OCI-LY1 (cell line): ENCODE results near the gene CTDSP2.
A peak's percentile ranks its signal among the peaks of the same experiment; 100 is the strongest.

ENCODE experiments used
- H2AFZ ChIP-seq: fragments of 200-600 bp; sonication (generic), shearing (Covaris generic); 2 replicates; pipeline ENCODE4 v1.6.0; 2014; ENCODE audit warnings: antibody characterized with exemption, mild to moderate bottlenecking, low read length
- H3F3A ChIP-seq: fragments of 200-600 bp; sonication (generic), shearing (Covaris generic); 2 replicates; pipeline ENCODE4 v1.6.0; 2014; ENCODE audit warnings: mild to moderate bottlenecking, antibody characterized with exemption, low read length, moderate library complexity; ENCODE audit not compliant: insufficient read depth
- H3K27ac ChIP-seq: fragments of 200-600 bp; sonication (generic); 2 replicates; pipeline ENCODE4 v1.5.1; 2014; ENCODE audit warnings: low read length, mixed run types, mild to moderate bottlenecking, low read depth; ENCODE audit not compliant: poor library complexity, severe bottlenecking
- H3K27me3 ChIP-seq: fragments of 200-600 bp; sonication (generic); 2 replicates; pipeline ENCODE4 v1.6.0; 2014; ENCODE audit warnings: antibody characterized with exemption, mild to moderate bottlenecking, low read length, moderate library complexity; ENCODE audit not compliant: insufficient read depth
- H3K36me3 ChIP-seq: fragments of 200-600 bp; sonication (generic); 2 replicates; pipeline ENCODE4 v1.6.1; 2014; ENCODE audit warnings: mild to moderate bottlenecking, antibody characterized with exemption, low read length, moderate library complexity, mixed read lengths; ENCODE audit not compliant: insufficient read depth
- H3K4me1 ChIP-seq: fragments of 200-600 bp; sonication (generic); 2 replicates; pipeline ENCODE4 v1.5.1; 2014; ENCODE audit warnings: mild to moderate bottlenecking, low read length, moderate library complexity; ENCODE audit not compliant: insufficient read depth, severe bottlenecking
- H3K4me2 ChIP-seq: fragments of 200-600 bp; sonication (generic), shearing (Covaris generic); 2 replicates; pipeline ENCODE4 v1.6.1; 2014; ENCODE audit warnings: low read length
- H3K4me3 ChIP-seq: fragments of 200-600 bp; sonication (generic); 2 replicates; pipeline ENCODE4 v1.5.1; 2014; ENCODE audit warnings: low read length, low read depth, mild to moderate bottlenecking, mixed read lengths; ENCODE audit not compliant: poor library complexity, severe bottlenecking
- H3K79me2 ChIP-seq: fragments of 200-600 bp; shearing (Covaris generic); 2 replicates; pipeline ENCODE4 v1.6.1; 2016; ENCODE audit warnings: mixed run types, low read length, mixed read lengths; ENCODE audit not compliant: insufficient read depth
- H3K9ac ChIP-seq: fragments of 200-600 bp; sonication (generic), shearing (Covaris generic); 2 replicates; pipeline ENCODE4 v1.6.1; 2014; ENCODE audit warnings: mild to moderate bottlenecking, low read length, mixed read lengths
- H3K9me2 ChIP-seq: fragments of 200-600 bp; sonication (generic), shearing (Covaris generic); 2 replicates; pipeline ENCODE4 v1.6.1; 2014; ENCODE audit warnings: low read depth, mild to moderate bottlenecking, low read length, mixed read lengths
- H3K9me3 ChIP-seq: fragments of 200-600 bp; shearing (Covaris generic); 2 replicates; pipeline ENCODE4 v1.6.1; 2014; ENCODE audit warnings: low read length, mixed read lengths
- H4K20me1 ChIP-seq: fragments of 200-600 bp; sonication (generic), shearing (Covaris generic); 2 replicates; pipeline ENCODE4 v1.6.0; 2016; ENCODE audit warnings: mild to moderate bottlenecking, low read length; ENCODE audit not compliant: insufficient read depth
- CTCF ChIP-seq: fragments of 200-600 bp; sonication (generic), shearing (Covaris generic); IDR thresholded peaks from 2 replicates; pipeline ENCODE4 v1.5.1; 2017; ENCODE audit warnings: mild to moderate bottlenecking, antibody characterized with exemption, low read length, moderate library complexity, mixed read lengths
- EZH2 ChIP-seq: fragments of 200-600 bp; sonication (generic), shearing (Covaris generic); IDR thresholded peaks from 2 replicates; pipeline ENCODE4 v1.8.0; 2017; ENCODE audit warnings: borderline replicate concordance, mixed run types, mild to moderate bottlenecking, antibody characterized with exemption, low read length, moderate library complexity, mixed read lengths

The CTDSP2 gene

GRCh38 chr12:57803319-57803893 is 43.1 kb downstream of the CTDSP2 start:
- Histone ChIP-seq H4K20me1 (no peaks in the 10 kb centered on the region), H3K4me1 (no peaks in the 10 kb centered on the region), H3K36me3 (peaks cover 4% of the 10 kb centered on the region; the same call in 1 of the 2 replicates), H3K9me3 (no peaks in the 10 kb centered on the region), H2AFZ (no peak overlapping the region), H3K4me3 (no peak overlapping the region), H3F3A (no peaks in the 10 kb centered on the region), H3K27me3 (no peaks in the 10 kb centered on the region), H3K27ac (no peak overlapping the region), H3K79me2 (no peaks in the 10 kb centered on the region), H3K4me2 (no peak overlapping the region), H3K9ac (no peak overlapping the region), H3K9me2 (no peaks in the 10 kb centered on the region)
- no peak for TF ChIP-seq EZH2
- TF ChIP-seq CTCF = peak; percentile 73

- no peaks in the 10 kb centered on the region for H4K20me1 ChIP-seq
- peaks cover 9% of the 10 kb centered on the region; the same call in 1 of the 2 replicates for H3K36me3 ChIP-seq
These were observed 43.9 kb downstream of the CTDSP2 start for GRCh38 chr12:57802607-57803006.

GRCh38 chr12:57800965-57801364 is 45.6 kb downstream of the CTDSP2 start:
- no peak overlapping the region for H3K27ac ChIP-seq
- no peaks in the 10 kb centered on the region for H3K79me2 ChIP-seq
- no peaks in the 10 kb centered on the region for H4K20me1 ChIP-seq
- H3F3A ChIP-seq = no peaks in the 10 kb centered on the region
- no peak overlapping the region for H3K4me2 ChIP-seq
- H3K9me3 ChIP-seq = no peaks in the 10 kb centered on the region
- TF ChIP-seq EZH2 (no peak), CTCF (no peak)
- no peak overlapping the region for H3K9ac ChIP-seq
- H3K9me2 ChIP-seq = no peaks in the 10 kb centered on the region
- no peaks in the 10 kb centered on the region for H3K27me3 ChIP-seq
- H3K4me1 ChIP-seq = no peaks in the 10 kb centered on the region
- no peak overlapping the region for H3K4me3 ChIP-seq
- H2AFZ ChIP-seq = no peak overlapping the region
- H3K36me3 ChIP-seq = peaks cover 26% of the 10 kb centered on the region

More at GRCh38 chr12:57802607-57803006, 43.9 kb downstream of the CTDSP2 start:
- H3K27ac ChIP-seq = no peak overlapping the region
- no peaks in the 10 kb centered on the region for H3K27me3 ChIP-seq
- no peaks in the 10 kb centered on the region for H3F3A ChIP-seq
- H3K9me3 ChIP-seq = no peaks in the 10 kb centered on the region
- H3K9me2 ChIP-seq = no peaks in the 10 kb centered on the region
- H3K79me2 ChIP-seq = no peaks in the 10 kb centered on the region
- H3K9ac ChIP-seq = no peak overlapping the region
- H3K4me1 ChIP-seq = no peaks in the 10 kb centered on the region
- TF ChIP-seq CTCF (no peak), EZH2 (no peak)
- H2AFZ ChIP-seq = no peak overlapping the region
- H3K4me2 ChIP-seq = no peak overlapping the region
- H3K4me3 ChIP-seq = no peak overlapping the region
